Stomach (tissue), 9 donors: ENCODE data around the gene UBR2. TPM values are rescaled to one million over a fixed set of nuclear protein-coding genes. Genes with fewer than 3 reads are reported as not detected.
A peak's percentile ranks its signal among the peaks of the same experiment; 100 is the strongest.
"Not testable (repeated sequence)": the region's sequence is repeated elsewhere in the genome, so short reads cannot be mapped to it uniquely, and the experiment has no call there.

Experiments used
- DNase-seq, 2 donors: peaks; one replicate each; pipeline versions ENCODE4 v3.0.0 to v3.0.0-alpha.2; 2013 to 2019
- H3K27ac ChIP-seq, 5 donors: fragments of 200-600 bp in 4 of 5; sonication (generic) in 4 of 5; one replicate each; pipeline ENCODE4 v1.5.1; 2013 to 2019; ENCODE audit warnings: mild to moderate bottlenecking in 1 of 5, moderate library complexity in 1 of 5
- H3K27me3 ChIP-seq, 3 donors: fragments of 200-600 bp; sonication (generic); one replicate each; pipeline ENCODE4 v1.5.1; 2017 to 2019; ENCODE audit warnings: mixed run types in 1 of 3
- H3K36me3 ChIP-seq, 4 donors: fragments of 200-600 bp; sonication (generic); 1 replicate in 3 of 4; 2 replicates in 1 of 4; pipeline ENCODE4 v1.5.1; 2016 to 2019
- H3K4me1 ChIP-seq, 4 donors: fragments of 200-600 bp; sonication (generic); one replicate each; pipeline ENCODE4 v1.5.1; 2016 to 2019
- H3K4me3 ChIP-seq, 4 donors: fragments of 200-600 bp; sonication (generic) in 3 of 4; one replicate each; pipeline ENCODE4 v1.5.1; 2016 to 2019; ENCODE audit warnings: mild to moderate bottlenecking in 1 of 4
- H3K9me3 ChIP-seq, 4 donors: fragments of 200-600 bp; sonication (generic); one replicate each; pipeline ENCODE4 v1.5.1; 2016 to 2019
- CTCF ChIP-seq, 7 experiments: fragments of 450-650 bp in 4 of 7; fragments of 200-600 bp in 3 of 7; sonication (generic) in 3 of 7; IDR thresholded peaks; one replicate each; pipeline ENCODE4 v1.5.1; 2016 to 2019; ENCODE audit warnings: antibody characterized with exemption in 7 of 7, control low read depth in 2 of 7, mild to moderate bottlenecking in 1 of 7
- EP300 ChIP-seq: sonication (generic); formaldehyde crosslinking; IDR thresholded peaks from one replicate; pipeline ENCODE4 v1.6.1; 2017; ENCODE audit warnings: antibody characterized with exemption
- POLR2A ChIP-seq, 4 donors: fragments of 450-650 bp; IDR thresholded peaks; one replicate each; pipeline ENCODE4 v1.6.1; 2016; ENCODE audit warnings: antibody characterized with exemption in 4 of 4, control low read depth in 2 of 4, mild to moderate bottlenecking in 1 of 4, moderate library complexity in 1 of 4
- POLR2AphosphoS5 ChIP-seq, 3 donors: sonication (generic); formaldehyde crosslinking; IDR thresholded peaks; one replicate each; pipeline ENCODE4 v1.6.1; 2016; ENCODE audit warnings: antibody characterized with exemption in 3 of 3
- WGBS, 5 donors: extraction: QIAGEN DNeasy Blood & Tissue Kit in 3 of 5; methylation state at CpG; one replicate each; pipeline versions ENCODE4 v1.1.5 to v1.1.7; 2013 to 2018; 5-methylcytosine and 5-hydroxymethylcytosine counted together
- intact Hi-C: fragments of 100-400 bp; cut with DNase I; formaldehyde crosslinking; loops from one replicate; pipeline ENCODE4 v1.15.1; 2023; ENCODE audit warnings: low total_unique reads
- polyA plus RNA-seq, 3 donors: library from polyadenylated mRNA; stranded (reverse); fragments of 200-250 nt; gene quantifications; one replicate each; pipeline ENCODE4 v1.2.3, GENCODE V29; 2013
- total RNA-seq, 5 donors: library from RNA; depleted of rRNA; stranded (reverse); fragments of >200 nt; gene quantifications; one replicate each; pipeline versions ENCODE4 v1.1.0 to v1.2.3, GENCODE V29; 2014 to 2016
- donor health status: healthy with polysubstance abuse.
- donor health status: Bipolar disorder and iron deficiency.
- donor health status: healthy.

Gene UBR2
- total and polyA plus RNA-seq, 8 donors = 5.1 to 57.1 (median 19.8) TPM

- TF ChIP-seq CTCF (IDR thresholded peaks at IDR 0.05) (no peak), POLR2A (IDR thresholded peaks at IDR 0.05) (no peak), EP300 (no peak), POLR2AphosphoS5 (IDR thresholded peaks at IDR 0.05) (no peak)
- no peak for DNase-seq
- H3K4me3 ChIP-seq = peak overlapping the region; percentile 90 to 94 (median 93)
- no peaks in the 10 kb centered on the region for H3K36me3 ChIP-seq
- H3K4me1 ChIP-seq = peaks cover 23 to 67% (median 46%) of the 10 kb centered on the region in 4 donors
- WGBS, 5 donors = 49 to 63% (median 58%) methylated on average over 15 of the region's 15 CpGs
- no peaks in the 10 kb centered on the region for H3K9me3 ChIP-seq
- no peaks in the 10 kb centered on the region for H3K27me3 ChIP-seq
- intact Hi-C loops = no loop called here
- H3K27ac ChIP-seq = peak overlapping the region; percentile 79 to 99 (median 96)
Measured at GRCh38 chr6:42565823-42566613, 2.2 kb downstream of the UBR2 start.

GRCh38 chr6:42566614-42567208 is 2.9 kb downstream of the UBR2 start:
- Histone ChIP-seq H3K27ac (peak overlapping the region in 3 of 5 donors; percentile 95 to 99 (median 98)), H3K4me1 (peaks cover 23 to 74% (median 48%) of the 10 kb centered on the region in 4 donors), H3K27me3 (no peaks in the 10 kb centered on the region), H3K9me3 (no peaks in the 10 kb centered on the region), H3K36me3 (no peaks in the 10 kb centered on the region), H3K4me3 (peak overlapping the region in 1 of 4 donors; percentile 90)
- no peak for DNase-seq
- no peak for TF ChIP-seq POLR2AphosphoS5 (IDR thresholded peaks at IDR 0.05)
- TF ChIP-seq CTCF (IDR thresholded peaks at IDR 0.05) = no peak
- TF ChIP-seq POLR2A (IDR thresholded peaks at IDR 0.05) = no peak
- TF ChIP-seq EP300 = no peak
- intact Hi-C loops = no loop called here
- 68 to 91% (median 84%) methylated on average over 5 of the region's 5 CpGs for WGBS, 5 donors

DNA sequence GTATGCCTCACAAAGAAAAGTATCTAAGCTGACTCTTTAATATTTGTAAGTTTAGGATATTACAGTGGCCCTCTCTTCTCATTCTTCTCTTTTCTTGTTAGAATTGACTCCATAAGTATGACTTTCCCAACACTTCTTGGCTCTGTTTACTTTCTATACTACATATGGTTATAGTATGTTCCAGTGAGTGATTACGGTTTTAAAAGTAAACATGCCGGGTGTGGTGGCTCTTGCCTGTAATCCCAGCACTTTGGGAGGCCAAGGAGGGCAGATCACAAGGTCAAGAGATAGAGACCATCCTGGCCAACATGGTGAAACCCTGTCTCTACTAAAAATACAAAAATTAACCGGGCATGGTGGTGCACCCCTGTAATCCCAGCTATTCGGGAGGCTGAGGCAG is 3.4 kb downstream of the UBR2 start:
- peak overlapping the region in 3 of 5 donors; percentile 14 to 99 (median 98) for H3K27ac ChIP-seq
- H3K9me3 ChIP-seq, DNase-seq, H3K4me3 ChIP-seq, intact Hi-C loops, H3K36me3 ChIP-seq, H3K27me3 ChIP-seq: not testable (repeated sequence)
- 61 to 69% (median 67%) methylated on average over 4 of the region's 4 CpGs for WGBS, 5 donors
- H3K4me1 ChIP-seq = peaks cover 23 to 79% (median 51%) of the 10 kb centered on the region in 4 donors

- TF ChIP-seq POLR2AphosphoS5 (IDR thresholded peaks at IDR 0.05) (no peak), CTCF (IDR thresholded peaks at IDR 0.05) (no peak), EP300 (no peak), POLR2A (IDR thresholded peaks at IDR 0.05) (no peak)
- intact Hi-C loops = no loop called here
- H3K27me3 ChIP-seq = no peaks in the 10 kb centered on the region
- no peaks in the 10 kb centered on the region for H3K9me3 ChIP-seq
- peak overlapping the region in 3 of 5 donors; percentile 48 to 71 (median 51) for H3K27ac ChIP-seq
- H3K36me3 ChIP-seq = peaks cover 4 to 8% (median 8%) of the 10 kb centered on the region in 4 donors
- H3K4me1 ChIP-seq = peaks cover 23 to 90% (median 54%) of the 10 kb centered on the region in 4 donors
- H3K4me3 ChIP-seq = no peak overlapping the region
- no peak for DNase-seq
Measured at GRCh38 chr6:42569102-42570028, 5.5 kb downstream of the UBR2 start.
